Erythroblast (primary cell): ENCODE data around the gene TMA7B.

ENCODE experiments used
- GATA1 ChIP-seq: IDR thresholded peaks from 2 replicates; pipeline ENCODE4 v1.6.1; 2011; ENCODE audit warnings: low read depth, mild to moderate bottlenecking, control low read depth, low read length, moderate library complexity
- POLR2A ChIP-seq: IDR thresholded peaks from 2 replicates; pipeline ENCODE4 v1.6.1; 2011; ENCODE audit warnings: mild to moderate bottlenecking, low read length

- TF ChIP-seq POLR2A (no peak), GATA1 (no peak)
Measured at GRCh38 chr22:39989633-39990032, 29.4 kb downstream of the TMA7B start.
